DOHH2 (cell line): Measurements from ENCODE around the gene C22orf23.

Experiments
- H3F3A ChIP-seq: fragments of 200-600 bp; sonication (generic), shearing (Covaris generic); 2 replicates; pipeline ENCODE4 v1.6.0; 2016; ENCODE audit warnings: antibody characterized with exemption, mild to moderate bottlenecking; ENCODE audit not compliant: control insufficient read depth, insufficient read depth
- H3K27ac ChIP-seq: fragments of 200-600 bp; sonication (generic); 2 replicates; pipeline ENCODE4 v1.5.1; 2014; ENCODE audit warnings: low read depth, mild to moderate bottlenecking, low read length, moderate library complexity
- H3K27me3 ChIP-seq: fragments of 200-600 bp; sonication (generic); 2 replicates; pipeline ENCODE4 v1.6.1; 2014; ENCODE audit warnings: mild to moderate bottlenecking, low read length, mixed read lengths; ENCODE audit not compliant: control insufficient read depth
- H3K36me3 ChIP-seq: fragments of 200-600 bp; sonication (generic); 2 replicates; pipeline ENCODE4 v1.6.1; 2014; ENCODE audit warnings: mild to moderate bottlenecking, low read length, moderate library complexity, mixed read lengths; ENCODE audit not compliant: control insufficient read depth
- H3K4me1 ChIP-seq: fragments of 200-600 bp; sonication (generic); 2 replicates; pipeline ENCODE4 v1.6.1; 2014; ENCODE audit warnings: mild to moderate bottlenecking, low read length, mixed read lengths; ENCODE audit not compliant: control insufficient read depth
- H3K4me2 ChIP-seq: fragments of 200-600 bp; sonication (generic); 2 replicates; pipeline ENCODE4 v1.6.0; 2014; ENCODE audit warnings: mild to moderate bottlenecking, low read length, moderate library complexity
- H3K4me3 ChIP-seq: fragments of 200-600 bp; sonication (generic); 2 replicates; pipeline ENCODE4 v1.5.1; 2014; ENCODE audit warnings: mild to moderate bottlenecking, low read length, mixed read lengths
- H3K79me2 ChIP-seq: fragments of 200-600 bp; sonication (generic); 2 replicates; pipeline ENCODE4 v1.6.1; 2014; ENCODE audit warnings: mild to moderate bottlenecking, low read length, mixed read lengths; ENCODE audit not compliant: control insufficient read depth
- H3K9me2 ChIP-seq: fragments of 200-600 bp; sonication (generic); replicated peaks from 2 replicates; pipeline ENCODE4 v1.6.1; 2014; ENCODE audit warnings: mild to moderate bottlenecking, low read length, mixed read lengths; ENCODE audit not compliant: control insufficient read depth
- H3K9me3 ChIP-seq: fragments of 200-600 bp; sonication (generic); 2 replicates; pipeline ENCODE4 v1.6.1; 2014; ENCODE audit warnings: antibody characterized with exemption, low read length, mixed read lengths; ENCODE audit not compliant: control insufficient read depth, insufficient read depth
- H4K20me1 ChIP-seq: fragments of 200-600 bp; sonication (generic); 2 replicates; pipeline ENCODE4 v1.6.0; 2014; ENCODE audit warnings: low read depth, mild to moderate bottlenecking, antibody characterized with exemption, low read length, moderate library complexity; ENCODE audit not compliant: control insufficient read depth, insufficient read depth
- EZH2phosphoT487 ChIP-seq: fragments of 200-600 bp; sonication (generic); IDR thresholded peaks from 2 replicates; pipeline ENCODE4 v1.6.1; 2017; ENCODE audit warnings: borderline replicate concordance, mild to moderate bottlenecking, antibody characterized with exemption, low read length, moderate library complexity, mixed read lengths
- TF ChIP-seq, protein P1 (sequence below): fragments of 200-600 bp; sonication (generic); IDR thresholded peaks from one replicate; pipeline ENCODE4 v1.5.1; 2014; ENCODE audit warnings: antibody characterized with exemption, mild to moderate bottlenecking, low read depth, low read length; ENCODE audit not compliant: poor library complexity, severe bottlenecking

C22orf23 gene

DNA sequence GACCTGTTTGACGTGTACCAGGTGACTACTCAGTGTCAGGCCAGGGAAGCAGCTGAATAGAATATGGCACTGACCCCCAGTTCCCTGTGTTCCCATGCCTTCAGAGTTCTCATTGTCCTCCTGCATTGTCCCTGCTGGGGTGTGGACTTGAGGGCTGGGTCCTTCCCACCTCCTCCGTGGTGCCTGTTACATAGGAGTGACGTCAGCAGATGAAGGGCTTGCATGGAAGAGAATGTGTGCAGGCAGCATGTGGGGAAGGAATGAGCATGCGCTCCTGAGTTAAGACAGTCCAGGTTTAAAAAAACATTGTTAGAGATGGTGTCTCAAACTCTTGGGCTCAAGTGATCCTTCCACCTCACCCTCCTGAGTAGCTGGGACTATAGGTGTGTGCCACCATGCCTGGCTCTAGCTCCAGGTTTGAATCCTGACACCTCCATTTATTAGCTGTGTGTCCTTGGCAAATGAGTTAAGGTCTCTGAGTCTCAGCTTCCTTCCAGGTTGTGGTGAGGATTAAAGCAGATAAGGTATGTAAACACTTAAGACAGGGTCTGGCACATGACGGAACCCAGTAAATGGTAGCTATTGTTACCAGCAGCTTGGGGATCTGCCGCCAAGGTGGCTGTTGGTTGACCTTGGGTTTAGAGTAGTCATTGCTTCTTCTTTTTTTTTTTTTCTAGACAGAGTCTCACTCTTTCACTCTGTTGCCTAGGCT, 38.5 kb upstream of the C22orf23 start:
- no peaks in the 10 kb centered on the region for H3K9me2 ChIP-seq

GRCh38 chr22:37990862-37991261, 37.5 kb upstream of the C22orf23 start:
- no peak overlapping the region for H3K27ac ChIP-seq
- no peaks in the 10 kb centered on the region for H3K9me3 ChIP-seq
- no peaks in the 10 kb centered on the region for H3K36me3 ChIP-seq
- H3K4me3 ChIP-seq, result no peak overlapping the region
- TF ChIP-seq, protein P1, sequence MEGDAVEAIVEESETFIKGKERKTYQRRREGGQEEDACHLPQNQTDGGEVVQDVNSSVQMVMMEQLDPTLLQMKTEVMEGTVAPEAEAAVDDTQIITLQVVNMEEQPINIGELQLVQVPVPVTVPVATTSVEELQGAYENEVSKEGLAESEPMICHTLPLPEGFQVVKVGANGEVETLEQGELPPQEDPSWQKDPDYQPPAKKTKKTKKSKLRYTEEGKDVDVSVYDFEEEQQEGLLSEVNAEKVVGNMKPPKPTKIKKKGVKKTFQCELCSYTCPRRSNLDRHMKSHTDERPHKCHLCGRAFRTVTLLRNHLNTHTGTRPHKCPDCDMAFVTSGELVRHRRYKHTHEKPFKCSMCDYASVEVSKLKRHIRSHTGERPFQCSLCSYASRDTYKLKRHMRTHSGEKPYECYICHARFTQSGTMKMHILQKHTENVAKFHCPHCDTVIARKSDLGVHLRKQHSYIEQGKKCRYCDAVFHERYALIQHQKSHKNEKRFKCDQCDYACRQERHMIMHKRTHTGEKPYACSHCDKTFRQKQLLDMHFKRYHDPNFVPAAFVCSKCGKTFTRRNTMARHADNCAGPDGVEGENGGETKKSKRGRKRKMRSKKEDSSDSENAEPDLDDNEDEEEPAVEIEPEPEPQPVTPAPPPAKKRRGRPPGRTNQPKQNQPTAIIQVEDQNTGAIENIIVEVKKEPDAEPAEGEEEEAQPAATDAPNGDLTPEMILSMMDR, result no peak
- TF ChIP-seq EZH2phosphoT487, result no peak
- no peaks in the 10 kb centered on the region for H3F3A ChIP-seq
- H3K9me2 ChIP-seq, result no peaks in the 10 kb centered on the region
- H3K4me1 ChIP-seq, result peaks cover under 1% of the 10 kb centered on the region
- no peak overlapping the region for H3K4me2 ChIP-seq
- no peaks in the 10 kb centered on the region for H3K79me2 ChIP-seq
- no peaks in the 10 kb centered on the region for H3K27me3 ChIP-seq
- no peaks in the 10 kb centered on the region for H4K20me1 ChIP-seq

More for the DNA sequence above, 38.5 kb upstream of the C22orf23 start:
- no peak overlapping the region for H3K27ac ChIP-seq
- H3K4me1 ChIP-seq, result peaks cover 7% of the 10 kb centered on the region
- TF ChIP-seq, protein P1, result no peak
- TF ChIP-seq EZH2phosphoT487, result no peak
- H3K4me2 ChIP-seq, result no peak overlapping the region
- H3K79me2 ChIP-seq, result no peaks in the 10 kb centered on the region
- H3K36me3 ChIP-seq, result no peaks in the 10 kb centered on the region
- H3K27me3 ChIP-seq, result no peaks in the 10 kb centered on the region
- no peak overlapping the region for H3K4me3 ChIP-seq
- no peaks in the 10 kb centered on the region for H4K20me1 ChIP-seq
- H3K9me3 ChIP-seq, result no peaks in the 10 kb centered on the region
- H3F3A ChIP-seq, result no peaks in the 10 kb centered on the region

DNA sequence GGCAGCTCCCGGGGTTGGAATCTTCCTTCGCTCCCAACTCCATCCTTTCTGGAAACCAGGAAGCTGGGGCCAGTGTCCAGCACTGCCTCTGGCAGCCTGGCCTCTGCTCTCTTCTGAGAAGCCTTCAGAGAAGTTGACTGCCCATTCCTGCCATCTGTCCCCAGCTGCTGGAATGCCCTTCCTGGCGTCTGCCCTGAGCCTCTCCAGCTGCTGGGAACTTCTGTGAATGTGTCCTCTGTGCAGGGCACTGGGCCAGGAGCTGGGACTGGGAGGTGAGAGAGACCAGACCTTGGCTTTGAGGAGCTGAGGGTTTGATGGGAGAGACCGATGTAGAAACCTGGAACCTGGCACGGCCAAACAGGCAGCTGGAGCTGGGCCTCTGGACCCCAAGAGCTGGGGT, 36.9 kb upstream of the C22orf23 start:
- H3K4me1 ChIP-seq, result no peaks in the 10 kb centered on the region
- no peaks in the 10 kb centered on the region for H3K9me3 ChIP-seq
- no peaks in the 10 kb centered on the region for H3K9me2 ChIP-seq
- H3K27me3 ChIP-seq, result no peaks in the 10 kb centered on the region
- H3K4me2 ChIP-seq, result no peak overlapping the region
- H3K36me3 ChIP-seq, result no peaks in the 10 kb centered on the region
- no peaks in the 10 kb centered on the region for H3K79me2 ChIP-seq
- TF ChIP-seq, protein P1, result no peak
- TF ChIP-seq EZH2phosphoT487, result no peak
- no peaks in the 10 kb centered on the region for H3F3A ChIP-seq
- H3K4me3 ChIP-seq, result no peak overlapping the region
- no peaks in the 10 kb centered on the region for H4K20me1 ChIP-seq
- no peak overlapping the region for H3K27ac ChIP-seq
